Coronary artery (tissue), 2 donors: ENCODE measurements around the gene RNU6-7.
A peak's percentile ranks its signal among the peaks of the same experiment; 100 is the strongest.

Experiments used
- DNase-seq: peaks from one replicate; pipeline ENCODE4 v3.0.0-alpha.2; 2017; ENCODE audit warnings: low spot score
- H3K27ac ChIP-seq, 2 donors: fragments of 200-600 bp; sonication (generic); one replicate each; pipeline ENCODE4 v1.5.1; 2016 to 2019
- H3K4me3 ChIP-seq: fragments of 200-600 bp; sonication (generic); 2 replicates; pipeline ENCODE4 v1.5.1; 2016; ENCODE audit warnings: mild to moderate bottlenecking, moderate library complexity
- TF ChIP-seq, protein P1 (sequence below): fragments of 200-600 bp; sonication (generic); IDR thresholded peaks from one replicate; pipeline ENCODE4 v1.5.1; 2019; ENCODE audit warnings: antibody characterized with exemption

The RNU6-7 gene

GRCh38 chr14:32193532-32193931 lies 8.3 kb upstream of the RNU6-7 start:
- H3K27ac ChIP-seq = no peak overlapping the region
- no peak for DNase-seq
- no peak overlapping the region for H3K4me3 ChIP-seq
- TF ChIP-seq, protein P1, sequence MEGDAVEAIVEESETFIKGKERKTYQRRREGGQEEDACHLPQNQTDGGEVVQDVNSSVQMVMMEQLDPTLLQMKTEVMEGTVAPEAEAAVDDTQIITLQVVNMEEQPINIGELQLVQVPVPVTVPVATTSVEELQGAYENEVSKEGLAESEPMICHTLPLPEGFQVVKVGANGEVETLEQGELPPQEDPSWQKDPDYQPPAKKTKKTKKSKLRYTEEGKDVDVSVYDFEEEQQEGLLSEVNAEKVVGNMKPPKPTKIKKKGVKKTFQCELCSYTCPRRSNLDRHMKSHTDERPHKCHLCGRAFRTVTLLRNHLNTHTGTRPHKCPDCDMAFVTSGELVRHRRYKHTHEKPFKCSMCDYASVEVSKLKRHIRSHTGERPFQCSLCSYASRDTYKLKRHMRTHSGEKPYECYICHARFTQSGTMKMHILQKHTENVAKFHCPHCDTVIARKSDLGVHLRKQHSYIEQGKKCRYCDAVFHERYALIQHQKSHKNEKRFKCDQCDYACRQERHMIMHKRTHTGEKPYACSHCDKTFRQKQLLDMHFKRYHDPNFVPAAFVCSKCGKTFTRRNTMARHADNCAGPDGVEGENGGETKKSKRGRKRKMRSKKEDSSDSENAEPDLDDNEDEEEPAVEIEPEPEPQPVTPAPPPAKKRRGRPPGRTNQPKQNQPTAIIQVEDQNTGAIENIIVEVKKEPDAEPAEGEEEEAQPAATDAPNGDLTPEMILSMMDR = no peak

- Histone ChIP-seq H3K4me3 (no peak overlapping the region), H3K27ac (no peak overlapping the region)
- TF ChIP-seq, protein P1 = no peak
- no peak for DNase-seq
These were observed 6.2 kb upstream of the RNU6-7 start for GRCh38 chr14:32195636-32196035.

DNA sequence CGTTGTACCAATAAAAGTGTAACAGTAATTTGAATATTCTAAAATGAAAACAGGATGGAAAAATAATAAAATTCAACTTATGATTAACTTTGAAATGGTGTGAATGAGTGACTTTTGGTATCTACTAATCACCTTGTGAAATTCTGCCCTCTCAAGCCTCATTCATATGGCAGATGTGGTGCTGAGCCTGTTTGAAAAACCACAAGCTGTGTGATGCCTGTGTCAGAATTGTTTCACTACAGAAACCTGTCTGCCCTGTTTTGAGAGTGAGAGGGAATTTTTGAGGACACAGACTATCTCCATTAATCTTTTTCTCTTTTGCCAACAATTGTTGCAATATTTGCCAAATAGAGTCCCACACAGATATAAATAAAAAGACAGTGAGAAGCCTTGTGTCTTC lies 3.9 kb upstream of the RNU6-7 start:
- Histone ChIP-seq H3K27ac (no peak overlapping the region), H3K4me3 (no peak overlapping the region)
- TF ChIP-seq, protein P1 = no peak
- no peak for DNase-seq

DNA sequence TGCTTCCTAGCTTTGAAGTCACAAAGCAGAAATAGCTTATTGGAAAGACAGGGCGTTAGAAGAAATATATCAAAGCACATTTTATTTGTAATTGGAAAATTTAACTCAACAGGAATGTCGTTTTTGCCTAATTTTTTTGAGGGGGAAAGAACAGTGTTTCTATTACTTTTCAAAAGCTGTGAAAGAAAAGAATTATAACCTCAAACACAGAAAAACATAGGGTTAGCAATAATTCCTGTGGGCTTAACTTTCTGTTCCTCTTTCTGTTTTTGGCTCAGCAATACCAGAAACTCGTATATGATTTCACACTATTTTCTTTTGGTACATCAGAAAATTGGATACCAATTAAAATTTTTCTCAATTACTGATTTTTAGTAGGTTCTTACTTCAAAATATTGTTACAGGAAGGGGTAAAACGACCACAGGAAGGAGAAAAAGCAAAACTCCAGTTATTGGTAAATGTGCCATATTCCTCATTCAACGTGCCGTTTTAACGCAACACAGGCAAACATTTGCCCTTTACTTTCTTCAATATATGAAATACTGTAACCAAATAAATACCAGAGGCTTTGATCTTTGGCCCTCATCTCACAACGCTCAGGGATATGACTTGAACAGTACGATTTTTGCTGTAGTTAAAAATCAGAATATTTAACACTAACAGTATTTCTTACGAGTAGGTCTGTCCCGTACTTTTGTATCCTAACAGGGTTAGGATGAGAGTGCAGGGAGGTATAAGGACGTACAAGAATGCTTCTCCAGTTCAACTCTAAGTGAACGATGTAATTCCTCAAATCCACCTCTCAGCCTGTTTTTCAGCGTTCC lies 1.3 kb upstream of the RNU6-7 start:
- DNase-seq = no peak
- TF ChIP-seq, protein P1 = no peak
- H3K4me3 ChIP-seq = peak overlapping the region; percentile 84
- peak overlapping the region; percentile 80 to 91 for H3K27ac ChIP-seq

DNA sequence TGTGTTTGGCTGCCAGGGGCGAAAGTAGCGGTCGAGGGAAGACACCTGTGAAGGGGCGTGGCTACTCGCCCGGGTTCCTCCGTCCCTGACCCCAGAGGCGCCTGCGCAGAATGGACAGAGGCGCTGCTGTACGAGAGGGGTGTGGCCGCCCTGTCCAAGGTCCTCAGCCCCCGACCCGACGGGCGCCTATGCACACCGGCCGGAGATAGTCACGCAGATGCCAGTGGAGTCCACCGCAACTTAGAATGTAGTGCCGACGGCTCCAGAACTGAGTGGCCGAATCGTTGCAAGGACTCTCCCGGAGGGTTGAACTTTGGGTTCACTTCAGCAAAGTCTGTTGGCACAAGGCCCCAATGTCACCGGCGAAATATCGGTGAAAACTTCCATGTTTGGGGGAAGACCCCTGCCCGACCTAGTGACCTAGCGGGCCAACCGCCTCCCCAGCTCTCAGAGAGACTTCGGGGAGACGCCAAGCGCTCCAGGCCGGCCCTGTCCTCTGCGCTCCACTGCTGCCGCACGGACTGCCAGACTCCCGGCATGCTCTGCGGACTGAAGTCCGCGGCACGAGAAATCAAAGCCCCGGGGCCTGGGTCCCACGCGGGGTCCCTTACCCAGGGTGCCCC lies 541 bp upstream of the RNU6-7 start:
- peak overlapping the region; percentile 84 for H3K4me3 ChIP-seq
- peak overlapping the region; percentile 80 to 91 for H3K27ac ChIP-seq
- peak; percentile 84 for DNase-seq
- TF ChIP-seq, protein P1 = no peak

DNA sequence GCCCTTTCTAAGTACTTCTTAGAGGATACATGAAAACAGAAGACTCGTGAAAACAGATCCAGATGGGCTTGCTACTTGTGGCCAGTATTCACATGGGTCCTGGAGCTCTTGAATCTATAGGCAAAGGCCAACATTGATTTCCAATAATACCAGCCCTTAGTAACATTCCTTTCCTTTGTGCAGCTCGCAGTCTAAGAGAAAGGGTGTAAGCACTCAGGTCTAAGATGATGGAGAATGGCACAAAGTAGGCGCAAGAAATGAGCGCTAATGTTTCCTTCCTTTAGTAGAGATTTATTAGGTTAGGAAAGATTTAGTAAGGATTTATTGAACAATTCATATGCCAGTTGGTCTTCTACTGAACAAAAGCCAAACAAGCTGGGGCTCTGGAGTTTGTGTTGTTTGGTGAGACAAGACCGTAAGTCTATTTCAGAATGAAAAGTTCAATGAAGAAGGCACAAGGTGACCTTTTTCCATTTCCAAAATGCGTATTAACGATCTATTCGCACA lies 699 bp downstream of the RNU6-7 start:
- TF ChIP-seq, protein P1 = no peak
- Histone ChIP-seq H3K27ac (peak overlapping the region; percentile 80 to 91), H3K4me3 (peak overlapping the region; percentile 84)
- DNase-seq = no peak
